Heart left ventricle (tissue), 13 donors: ENCODE measurements around the gene LRRC1.

Experiments used
- CTCF ChIP-seq, 12 donors: fragments of 200-600 bp; sonication (generic) in 4 of 12; IDR thresholded peaks; one replicate each; pipeline versions ENCODE4 v1.5.0 to v1.8.0; 2018 to 2022; ENCODE audit warnings: antibody characterized with exemption in 12 of 12, mild to moderate bottlenecking in 5 of 12
- POLR2A ChIP-seq, 2 donors: fragments of 450-650 bp; IDR thresholded peaks; one replicate each; pipeline ENCODE4 v1.6.1; 2017; ENCODE audit warnings: antibody characterized with exemption in 2 of 2, mild to moderate bottlenecking in 2 of 2, moderate library complexity in 2 of 2
- donor health status: ischemic (EF 13 %, LVEDD 7.1; RV severe dilation, severe dysfunction).
- donor health status: DM: no; HTN: yes; CAD: no.
- donor health status: DM: no; HTN: no; CAD: no.
- donor health status: ischemic (EF 25% LVEDD 6.9; RV normal size, moderate dysfunction).
- donor health status: ischemic (EF 25% LVEDD 5.7; RV mildly dilated, moderate dysfunction).
- donor health status: ischemic (EF 35%, LVEDD 5.7; RV mildly dilated, moderate dysfunction).
- donor health status: nonischemic (EF 11% LVEDD 7.7; RV severe dilation, severe dysfunction).
- donor health status: DM: yes; HTN: yes; CAD: no.
- donor health status: PGD.
- donor health status: ischemic (EF 29% LVEDD 5.4; RV normal size, mild dysfunction).
- donor health status: nonischemic (EF 23%, LVEDD 6.1; RV moderate dilation, normal function).

DNA sequence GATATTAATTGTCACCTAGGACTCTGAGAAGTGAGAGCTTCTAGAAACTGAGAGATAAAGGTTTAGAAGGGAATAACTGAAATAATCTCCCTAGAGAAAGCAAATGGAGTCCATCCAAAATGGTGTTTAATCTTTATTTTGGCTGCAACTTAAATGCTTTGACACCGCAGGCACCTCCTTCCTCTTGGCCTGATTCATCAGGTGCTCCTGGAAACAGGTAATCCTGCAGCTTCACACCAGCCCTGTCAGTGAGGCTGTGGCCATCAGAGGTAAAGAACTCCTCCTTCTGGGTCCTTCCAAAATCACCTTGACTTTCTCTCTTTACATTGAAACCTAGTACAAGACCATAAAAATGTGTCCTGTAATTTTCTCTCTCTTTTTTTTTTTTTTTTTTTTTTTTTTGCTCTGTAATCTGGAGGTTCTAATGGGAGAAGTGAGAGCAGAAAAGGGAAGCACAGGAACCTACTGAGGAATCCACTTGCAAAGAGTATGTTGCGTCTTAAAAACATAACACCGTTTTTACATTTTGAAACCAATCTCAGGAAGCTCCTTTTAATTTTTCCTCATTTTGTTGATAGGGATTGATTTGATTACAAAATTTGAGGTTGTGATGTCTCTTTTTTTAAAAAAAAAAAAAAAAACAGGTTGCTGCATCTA, 124.2 kb downstream of the LRRC1 start:
- TF ChIP-seq CTCF (IDR thresholded peaks at IDR 0.05) (no peak), POLR2A (IDR thresholded peaks at IDR 0.05) (no peak)
